ENCODE results near the gene DIS3L2. TPM values are rescaled to one million over a fixed set of nuclear protein-coding genes. Genes with fewer than 3 reads are reported as not detected.
"Not testable (repeated sequence)": the region's sequence is repeated elsewhere in the genome, so short reads cannot be mapped to it uniquely, and the experiment has no call there.

The DIS3L2 gene
- polyA plus RNA-seq, 1 donor = 40.3 TPM

- no peak for DNase-seq
These were observed 39.6 kb downstream of the DIS3L2 start for GRCh38 chr2:232001073-232001472.

- DNase-seq = no peak
These were observed 44.7 kb downstream of the DIS3L2 start for GRCh38 chr2:232006253-232006652.

- no peak for DNase-seq
These were observed 47.6 kb downstream of the DIS3L2 start for GRCh38 chr2:232008907-232009638.

- DNase-seq = no peak
These were observed 48.2 kb downstream of the DIS3L2 start for GRCh38 chr2:232009639-232010274.

GRCh38 chr2:232013701-232014353, 52.3 kb downstream of the DIS3L2 start:
- no peak for DNase-seq

GRCh38 chr2:232014681-232015080, 53.2 kb downstream of the DIS3L2 start:
- no peak for DNase-seq

- no peak for DNase-seq
These were observed 56.7 kb downstream of the DIS3L2 start for GRCh38 chr2:232018181-232018580.

- DNase-seq = no peak
These were observed 61.2 kb downstream of the DIS3L2 start for GRCh38 chr2:232022718-232023117.

GRCh38 chr2:232023426-232023825, 61.9 kb downstream of the DIS3L2 start:
- no peak for DNase-seq

GRCh38 chr2:232024457-232024856, 62.9 kb downstream of the DIS3L2 start:
- DNase-seq = peak; percentile 28

GRCh38 chr2:232026910-232027309, 65.4 kb downstream of the DIS3L2 start:
- no peak for DNase-seq

- no peak for DNase-seq
These were observed 66.0 kb downstream of the DIS3L2 start for GRCh38 chr2:232027530-232027929.

- DNase-seq = no peak
These were observed 66.6 kb downstream of the DIS3L2 start for GRCh38 chr2:232028071-232028470.

- DNase-seq = no peak
These were observed 67.1 kb downstream of the DIS3L2 start for GRCh38 chr2:232028631-232029030.

GRCh38 chr2:232029346-232029745, 67.8 kb downstream of the DIS3L2 start:
- peak; percentile 20 for DNase-seq

- DNase-seq = no peak
These were observed 68.7 kb downstream of the DIS3L2 start for GRCh38 chr2:232030229-232030628.

GRCh38 chr2:232035292-232035691, 73.8 kb downstream of the DIS3L2 start:
- DNase-seq = not testable (repeated sequence)

- not testable (repeated sequence) for DNase-seq
These were observed 75.4 kb downstream of the DIS3L2 start for GRCh38 chr2:232036876-232037275.

GRCh38 chr2:232038251-232038880, 76.9 kb downstream of the DIS3L2 start:
- no peak for DNase-seq

- no peak for DNase-seq
These were observed 77.5 kb downstream of the DIS3L2 start for GRCh38 chr2:232038881-232039485.

- DNase-seq = no peak
These were observed 81.5 kb downstream of the DIS3L2 start for GRCh38 chr2:232042911-232043574.

GRCh38 chr2:232043966-232044365, 82.5 kb downstream of the DIS3L2 start:
- DNase-seq = no peak

Data from left kidney (tissue), 2 donors.